Memory B cell (primary cell): ENCODE measurements around the gene DNAJC30.
"Not testable (repeated sequence)": the region's sequence is repeated elsewhere in the genome, so short reads cannot be mapped to it uniquely, and the experiment has no call there.

ENCODE experiments used
- ATAC-seq: fragments of 150-1000 bp; cut with Tn5 transposase; 2 replicates; pipeline ENCODE4 v1.10.0; 2021; ENCODE audit warnings: low read depth, mild to moderate bottlenecking, moderate library complexity
- DNase-seq, 2 donors: peaks; one replicate each; pipeline ENCODE4 v3.0.0; 2022; ENCODE audit warnings: low spot score in 2 of 2
- H3K27ac Mint-ChIP-seq: one replicate; pipeline ENCODE4 v1.8.0; 2022; ENCODE audit warnings: mild to moderate bottlenecking, moderate library complexity, mixed read lengths
- H3K27me3 Mint-ChIP-seq: one replicate; pipeline ENCODE4 v1.8.0; 2022; ENCODE audit warnings: mixed read lengths
- H3K36me3 Mint-ChIP-seq: one replicate; pipeline ENCODE4 v1.8.0; 2022; ENCODE audit warnings: mild to moderate bottlenecking, mixed read lengths
- H3K4me1 Mint-ChIP-seq: one replicate; pipeline ENCODE4 v1.8.0; 2022; ENCODE audit warnings: mixed read lengths
- H3K4me3 Mint-ChIP-seq: one replicate; pipeline ENCODE4 v1.8.0; 2022; ENCODE audit warnings: mild to moderate bottlenecking, moderate library complexity, mixed read lengths
- H3K9me3 Mint-ChIP-seq: one replicate; pipeline ENCODE4 v1.8.0; 2022; ENCODE audit warnings: mixed read lengths

Gene DNAJC30

GRCh38 chr7:73717991-73718405 lies 34.7 kb upstream of the DNAJC30 start:
- ATAC-seq: peak; percentile 21
- H3K4me3 Mint-ChIP-seq: peak overlapping the region; percentile 65
- H3K4me1 Mint-ChIP-seq: peaks cover 17% of the 10 kb centered on the region
- DNase-seq: no peak
- H3K27ac Mint-ChIP-seq: no peak overlapping the region
- H3K27me3 Mint-ChIP-seq: peaks cover 8% of the 10 kb centered on the region
- H3K9me3 Mint-ChIP-seq: no peaks in the 10 kb centered on the region
- H3K36me3 Mint-ChIP-seq: no peaks in the 10 kb centered on the region

DNA sequence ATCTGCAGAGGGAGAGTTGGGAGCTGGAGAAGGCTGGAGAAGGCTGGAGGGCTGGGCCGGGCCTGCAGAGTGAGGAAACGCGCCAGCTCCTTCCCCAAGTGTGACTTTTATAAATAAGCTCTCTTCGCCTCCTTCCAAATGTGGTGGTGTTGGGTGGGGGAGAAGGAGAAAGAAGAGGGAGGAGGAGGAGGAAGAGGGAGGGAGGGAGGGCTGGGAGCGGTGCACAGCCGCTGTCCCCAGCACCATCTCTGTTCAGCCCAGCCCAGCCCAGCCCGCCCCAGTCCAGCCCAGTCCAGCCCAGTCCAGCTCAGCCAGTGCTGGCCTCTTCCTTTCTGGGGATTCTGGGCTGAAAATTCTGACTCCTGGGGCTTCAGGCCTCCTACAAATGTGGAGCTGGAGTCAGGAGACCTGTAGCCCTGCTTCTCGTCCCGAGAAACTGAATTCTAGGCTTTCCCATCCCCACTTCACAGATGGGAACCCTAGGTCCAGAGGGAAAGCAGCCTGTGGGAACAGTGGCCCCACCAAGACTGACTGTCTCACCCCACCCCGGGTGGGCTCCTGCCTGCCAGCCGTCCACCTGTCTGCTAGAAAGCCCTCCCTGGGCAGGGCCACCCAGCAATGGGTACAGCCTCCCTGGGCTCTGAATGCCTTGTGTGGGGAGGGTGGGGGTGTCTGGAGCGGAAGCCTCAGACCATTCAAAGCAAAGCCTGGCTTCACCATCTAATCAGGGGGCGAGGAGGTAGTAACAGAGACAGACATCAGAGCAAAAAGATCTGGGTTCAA lies 34.0 kb upstream of the DNAJC30 start:
- no peak overlapping the region for H3K27ac Mint-ChIP-seq
- no peak overlapping the region for H3K4me3 Mint-ChIP-seq
- no peak for ATAC-seq
- no peak for DNase-seq
- no peaks in the 10 kb centered on the region for H3K9me3 Mint-ChIP-seq
- peaks cover 14% of the 10 kb centered on the region for H3K27me3 Mint-ChIP-seq
- H3K36me3 Mint-ChIP-seq: no peaks in the 10 kb centered on the region
- H3K4me1 Mint-ChIP-seq: peaks cover 18% of the 10 kb centered on the region

GRCh38 chr7:73716318-73716890 lies 33.2 kb upstream of the DNAJC30 start:
- H3K27me3 Mint-ChIP-seq: peaks cover 19% of the 10 kb centered on the region
- H3K4me1 Mint-ChIP-seq: peaks cover 18% of the 10 kb centered on the region
- DNase-seq: no peak
- H3K4me3 Mint-ChIP-seq: no peak overlapping the region
- H3K36me3 Mint-ChIP-seq: no peaks in the 10 kb centered on the region
- H3K9me3 Mint-ChIP-seq: no peaks in the 10 kb centered on the region
- H3K27ac Mint-ChIP-seq: no peak overlapping the region
- no peak for ATAC-seq

DNA sequence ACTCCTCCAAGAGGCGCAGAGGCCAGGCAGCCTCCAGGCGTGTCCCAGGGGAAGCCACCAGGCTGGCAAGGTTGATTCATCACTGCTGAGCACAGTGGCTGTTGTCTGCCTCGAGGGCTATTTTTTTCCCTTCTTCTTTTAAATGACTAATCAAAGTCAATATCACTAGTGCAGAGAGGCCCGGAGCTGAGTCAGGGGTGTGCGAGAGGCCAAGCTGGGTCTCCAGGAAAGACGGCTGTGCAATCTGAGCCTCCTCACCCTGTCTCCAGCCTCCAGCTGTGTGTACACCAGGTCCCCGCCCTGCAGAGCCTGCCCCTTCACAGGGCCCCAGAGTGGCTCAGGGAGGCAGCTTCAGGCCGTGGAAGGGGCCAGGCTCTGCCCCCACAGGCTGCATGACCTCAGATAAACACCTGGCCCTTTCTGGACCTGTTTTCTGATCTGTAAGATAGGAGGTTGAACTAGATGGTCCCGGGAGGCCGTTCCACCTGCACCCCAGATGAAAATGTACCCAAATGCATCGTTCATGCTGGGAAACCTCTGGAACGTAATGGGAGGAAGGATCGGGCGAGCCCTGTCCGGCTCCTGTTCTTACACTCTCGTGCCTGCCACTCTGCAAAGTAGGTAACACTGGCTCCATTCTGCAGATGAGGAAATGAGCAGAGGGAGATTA lies 32.5 kb upstream of the DNAJC30 start:
- Mint-ChIP-seq H3K4me3 (no peak overlapping the region), H3K4me1 (peaks cover 18% of the 10 kb centered on the region), H3K27ac (no peak overlapping the region), H3K27me3 (peaks cover 19% of the 10 kb centered on the region), H3K9me3 (no peaks in the 10 kb centered on the region), H3K36me3 (no peaks in the 10 kb centered on the region)
- DNase-seq: no peak
- no peak for ATAC-seq

DNA sequence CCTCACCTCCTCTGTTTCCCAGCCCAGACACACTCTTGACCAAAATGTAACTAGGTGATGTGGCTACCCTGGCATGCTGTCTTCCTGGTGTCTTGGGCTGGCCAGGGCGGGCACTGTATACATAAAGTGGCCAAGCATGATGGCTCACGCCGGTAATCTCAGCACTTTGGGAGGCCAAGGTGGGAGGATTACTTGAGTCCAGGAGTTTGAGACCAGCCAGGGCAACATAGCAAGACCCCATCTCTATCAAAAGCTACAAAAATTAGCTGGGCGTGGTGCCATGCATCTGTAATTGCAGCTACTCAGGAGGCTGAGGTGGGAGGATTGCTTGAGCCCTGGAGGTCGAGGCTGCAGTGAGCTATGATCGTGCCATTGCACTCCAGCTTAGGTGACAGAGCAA lies 30.1 kb upstream of the DNAJC30 start:
- DNase-seq, H3K36me3 Mint-ChIP-seq, H3K9me3 Mint-ChIP-seq, H3K4me3 Mint-ChIP-seq, ATAC-seq, H3K27ac Mint-ChIP-seq: not testable (repeated sequence)
- peaks cover 13% of the 10 kb centered on the region for H3K4me1 Mint-ChIP-seq
- peaks cover 19% of the 10 kb centered on the region for H3K27me3 Mint-ChIP-seq

- Mint-ChIP-seq H3K36me3 (no peaks in the 10 kb centered on the region), H3K27me3 (peaks cover 16% of the 10 kb centered on the region), H3K4me1 (peaks cover 8% of the 10 kb centered on the region), H3K27ac (no peak overlapping the region), H3K9me3 (no peaks in the 10 kb centered on the region), H3K4me3 (no peak overlapping the region)
- no peak for ATAC-seq
- no peak for DNase-seq
These were observed 29.5 kb upstream of the DNAJC30 start for GRCh38 chr7:73712773-73713172.

DNA sequence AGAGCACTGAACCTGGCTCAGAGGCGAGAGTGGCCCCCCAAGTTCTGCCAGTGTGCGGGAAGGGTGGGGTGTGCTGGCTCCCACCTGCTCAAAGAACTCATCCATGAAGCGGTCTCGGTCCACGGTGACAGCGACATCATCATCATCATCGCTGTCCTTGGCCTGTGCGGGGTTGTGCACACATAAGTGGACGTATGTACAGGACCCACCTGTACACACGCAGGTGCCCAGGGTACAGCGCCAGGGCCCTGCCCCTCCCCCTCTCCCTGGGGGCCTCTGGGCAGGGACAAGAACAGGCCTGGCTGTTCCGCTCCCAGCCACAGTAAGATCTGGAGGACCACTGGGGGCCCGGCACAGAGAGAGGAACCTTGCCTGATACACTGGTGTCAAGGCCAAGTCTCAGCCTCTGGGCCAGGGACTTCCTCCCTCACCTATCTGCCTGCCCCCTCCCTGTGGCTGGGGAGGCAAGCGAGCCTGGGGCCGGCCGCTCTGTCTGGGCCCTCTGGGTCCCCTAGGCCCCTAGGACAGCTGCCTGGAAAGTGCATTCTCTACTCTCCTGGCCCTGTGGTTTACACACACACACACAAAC lies 25.8 kb upstream of the DNAJC30 start:
- Mint-ChIP-seq H3K27ac (no peak overlapping the region), H3K27me3 (peaks cover 13% of the 10 kb centered on the region), H3K36me3 (no peaks in the 10 kb centered on the region), H3K9me3 (no peaks in the 10 kb centered on the region), H3K4me1 (peaks cover 13% of the 10 kb centered on the region), H3K4me3 (no peak overlapping the region)
- DNase-seq (no peak), ATAC-seq (no peak)

- H3K9me3 Mint-ChIP-seq: no peaks in the 10 kb centered on the region
- no peak overlapping the region for H3K27ac Mint-ChIP-seq
- ATAC-seq (peak; percentile 72), DNase-seq (peak; percentile 38 to 39)
- H3K4me1 Mint-ChIP-seq: peaks cover 17% of the 10 kb centered on the region
- peaks cover 5% of the 10 kb centered on the region for H3K27me3 Mint-ChIP-seq
- H3K4me3 Mint-ChIP-seq: peak overlapping the region; percentile 41
- no peaks in the 10 kb centered on the region for H3K36me3 Mint-ChIP-seq
These were observed 23.9 kb upstream of the DNAJC30 start for GRCh38 chr7:73707045-73707631.

- H3K9me3 Mint-ChIP-seq: no peaks in the 10 kb centered on the region
- DNase-seq (no peak), ATAC-seq (no peak)
- H3K36me3 Mint-ChIP-seq: no peaks in the 10 kb centered on the region
- H3K27me3 Mint-ChIP-seq: peaks cover 1% of the 10 kb centered on the region
- H3K4me3 Mint-ChIP-seq: peak overlapping the region; percentile 41
- peaks cover 17% of the 10 kb centered on the region for H3K4me1 Mint-ChIP-seq
- H3K27ac Mint-ChIP-seq: no peak overlapping the region
These were observed 23.1 kb upstream of the DNAJC30 start for GRCh38 chr7:73706126-73707044.

- H3K4me1 Mint-ChIP-seq: peaks cover 17% of the 10 kb centered on the region
- ATAC-seq (no peak), DNase-seq (no peak)
- no peak overlapping the region for H3K27ac Mint-ChIP-seq
- no peak overlapping the region for H3K4me3 Mint-ChIP-seq
- H3K36me3 Mint-ChIP-seq: no peaks in the 10 kb centered on the region
- H3K9me3 Mint-ChIP-seq: no peaks in the 10 kb centered on the region
- peaks cover 1% of the 10 kb centered on the region for H3K27me3 Mint-ChIP-seq
These were observed 22.3 kb upstream of the DNAJC30 start for GRCh38 chr7:73705551-73705920.

DNA sequence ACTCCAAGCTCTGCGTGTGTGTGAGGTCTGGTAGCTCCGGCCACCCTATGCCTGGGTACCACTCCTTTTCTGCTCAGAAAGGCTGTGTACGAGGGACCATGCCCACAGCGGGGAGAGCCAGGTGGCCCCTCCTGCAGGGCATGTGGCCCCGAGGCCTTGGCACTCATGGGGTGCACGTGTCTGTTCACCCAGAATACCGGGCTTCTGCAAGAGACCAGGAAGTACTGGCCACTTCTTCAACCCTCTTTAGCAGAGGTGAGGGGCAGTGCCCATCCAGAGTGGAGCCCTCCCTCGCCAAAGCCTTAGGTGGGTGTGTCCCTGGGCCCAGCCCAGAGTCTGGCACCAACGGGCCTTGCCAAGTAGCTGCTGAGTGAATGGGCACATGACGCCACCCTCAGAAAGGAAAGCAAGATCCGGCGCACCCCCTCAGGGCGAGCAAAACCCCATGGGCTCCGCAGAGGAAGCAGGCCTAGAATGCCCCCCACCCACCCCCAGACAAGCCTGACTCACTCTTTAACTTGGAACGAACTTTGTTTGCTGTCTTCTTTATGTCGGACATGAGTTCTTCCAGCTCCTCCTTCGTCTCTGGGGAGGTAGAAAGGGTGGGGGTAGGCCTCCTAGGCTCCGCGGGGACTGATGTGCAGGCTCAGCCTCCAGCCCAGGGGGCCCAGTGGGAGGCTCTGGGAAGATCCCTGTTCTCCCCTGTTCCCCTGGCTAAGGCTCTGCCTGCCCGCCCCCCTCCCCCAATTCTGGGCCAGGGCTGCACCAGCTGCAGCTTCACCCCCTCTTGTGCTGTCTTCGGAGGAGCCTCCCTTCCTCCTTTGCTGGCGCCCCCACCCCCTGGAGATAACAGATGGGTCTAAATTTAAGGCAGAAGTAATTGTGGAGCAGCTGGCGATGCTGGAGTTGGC lies 21.6 kb upstream of the DNAJC30 start:
- Mint-ChIP-seq H3K27me3 (peaks cover 1% of the 10 kb centered on the region), H3K4me3 (no peak overlapping the region), H3K36me3 (no peaks in the 10 kb centered on the region), H3K9me3 (no peaks in the 10 kb centered on the region), H3K4me1 (peaks cover 17% of the 10 kb centered on the region), H3K27ac (no peak overlapping the region)
- ATAC-seq (no peak), DNase-seq (no peak)

- H3K9me3 Mint-ChIP-seq: no peaks in the 10 kb centered on the region
- H3K4me1 Mint-ChIP-seq: peaks cover 17% of the 10 kb centered on the region
- H3K27ac Mint-ChIP-seq: no peak overlapping the region
- DNase-seq (no peak), ATAC-seq (peak; percentile 63)
- peak overlapping the region; percentile 59 for H3K4me3 Mint-ChIP-seq
- peaks cover 1% of the 10 kb centered on the region for H3K27me3 Mint-ChIP-seq
- no peaks in the 10 kb centered on the region for H3K36me3 Mint-ChIP-seq
These were observed 20.7 kb upstream of the DNAJC30 start for GRCh38 chr7:73703757-73704639.
